Measurements from ENCODE around the gene KIF19.

Gene KIF19

GRCh38 chr17:74305865-74306654 lies 20.0 kb upstream of the KIF19 start:
- DNase-seq: peak in 2 of 3 experiments; percentile 21 to 28

GRCh38 chr17:74307984-74308773 lies 17.8 kb upstream of the KIF19 start:
- DNase-seq: no peak

- DNase-seq: peak in 1 of 3 experiments; percentile 58
Observed at GRCh38 chr17:74309902-74310301, 16.1 kb upstream of the KIF19 start.

- no peak for DNase-seq
Observed at GRCh38 chr17:74314877-74315276, 11.1 kb upstream of the KIF19 start.

GRCh38 chr17:74316220-74316619 lies 9.8 kb upstream of the KIF19 start:
- peak in 1 of 3 experiments; percentile 83 for DNase-seq

- no peak for DNase-seq
Observed at GRCh38 chr17:74317071-74317470, 9.0 kb upstream of the KIF19 start.

GRCh38 chr17:74318391-74318790 lies 7.6 kb upstream of the KIF19 start:
- no peak for DNase-seq

GRCh38 chr17:74324521-74324920 lies 1.5 kb upstream of the KIF19 start:
- no peak for DNase-seq

- DNase-seq: no peak
Observed at GRCh38 chr17:74325376-74325742, 667 bp upstream of the KIF19 start.

- DNase-seq: no peak
Observed at GRCh38 chr17:74326506-74326905, 480 bp downstream of the KIF19 start.

- DNase-seq: no peak
Observed at GRCh38 chr17:74328487-74328886, 2.5 kb downstream of the KIF19 start.

- DNase-seq: no peak
Observed at GRCh38 chr17:74329378-74329777, 3.4 kb downstream of the KIF19 start.

- no peak for DNase-seq
Observed at GRCh38 chr17:74330446-74330845, 4.4 kb downstream of the KIF19 start.

- peak; percentile 52 to 74 (median 62) for DNase-seq
Observed at GRCh38 chr17:74332017-74332650, 6.1 kb downstream of the KIF19 start.

GRCh38 chr17:74332763-74333283 lies 6.8 kb downstream of the KIF19 start:
- DNase-seq: peak; percentile 82 to 95 (median 91)

GRCh38 chr17:74334393-74335039 lies 8.5 kb downstream of the KIF19 start:
- DNase-seq: peak in 2 of 3 experiments; percentile 8 to 21

GRCh38 chr17:74335529-74336062 lies 9.6 kb downstream of the KIF19 start:
- DNase-seq: no peak

- no peak for DNase-seq
Observed at GRCh38 chr17:74336307-74336706, 10.3 kb downstream of the KIF19 start.

- DNase-seq: peak in 1 of 3 experiments; percentile 45
Observed at GRCh38 chr17:74337834-74338500, 11.9 kb downstream of the KIF19 start.

GRCh38 chr17:74339537-74340195 lies 13.6 kb downstream of the KIF19 start:
- peak; percentile 53 to 83 (median 68) for DNase-seq

GRCh38 chr17:74340470-74341023 lies 14.5 kb downstream of the KIF19 start:
- peak in 2 of 3 experiments; percentile 24 to 30 for DNase-seq
